BLaER1 treated with 17β-estradiol and CSF1 and Interleukin-3, amounts not matched to agents 10 nM and 100 nM (cell line): Measurements from ENCODE around the gene P2RY10.

Source experiments
- H3K27ac ChIP-seq, 11 experiments: shearing (Covaris generic); formaldehyde crosslinking; 2 replicates each; pipeline ENCODE4 v1.8.1; 2022
- H3K27me3 ChIP-seq, 11 experiments: shearing (Covaris generic); formaldehyde crosslinking; 2 replicates each; pipeline ENCODE4 v1.8.1; 2022
- H3K36me3 ChIP-seq, 11 experiments: shearing (Covaris generic); formaldehyde crosslinking; 2 replicates each; pipeline ENCODE4 v1.8.1; 2022
- H3K4me1 ChIP-seq, 10 experiments: shearing (Covaris generic); formaldehyde crosslinking; 2 replicates each; pipeline ENCODE4 v1.8.1; 2022
- H3K4me2 ChIP-seq, 11 experiments: shearing (Covaris generic); formaldehyde crosslinking; 2 replicates each; pipeline ENCODE4 v1.8.1; 2022
- H3K4me3 ChIP-seq, 10 experiments: shearing (Covaris generic); formaldehyde crosslinking; 2 replicates each; pipeline ENCODE4 v1.8.1; 2022
- H3K9ac ChIP-seq, 11 experiments: shearing (Covaris generic); formaldehyde crosslinking; 2 replicates each; pipeline ENCODE4 v1.8.1; 2022
- H3K9me3 ChIP-seq, 11 experiments: shearing (Covaris generic); formaldehyde crosslinking; replicated peaks in 1 of 11; 2 replicates each; pipeline ENCODE4 v1.8.1; 2022
- H4K20me1 ChIP-seq, 11 experiments: shearing (Covaris generic); formaldehyde crosslinking; 2 replicates each; pipeline ENCODE4 v1.8.1; 2022
- Cebpa-rat ChIP-seq, 11 experiments: shearing (Covaris generic); IDR thresholded peaks; 2 replicates each; pipeline ENCODE4 v1.8.1; 2022

The P2RY10 gene, protein sequence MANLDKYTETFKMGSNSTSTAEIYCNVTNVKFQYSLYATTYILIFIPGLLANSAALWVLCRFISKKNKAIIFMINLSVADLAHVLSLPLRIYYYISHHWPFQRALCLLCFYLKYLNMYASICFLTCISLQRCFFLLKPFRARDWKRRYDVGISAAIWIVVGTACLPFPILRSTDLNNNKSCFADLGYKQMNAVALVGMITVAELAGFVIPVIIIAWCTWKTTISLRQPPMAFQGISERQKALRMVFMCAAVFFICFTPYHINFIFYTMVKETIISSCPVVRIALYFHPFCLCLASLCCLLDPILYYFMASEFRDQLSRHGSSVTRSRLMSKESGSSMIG

DNA sequence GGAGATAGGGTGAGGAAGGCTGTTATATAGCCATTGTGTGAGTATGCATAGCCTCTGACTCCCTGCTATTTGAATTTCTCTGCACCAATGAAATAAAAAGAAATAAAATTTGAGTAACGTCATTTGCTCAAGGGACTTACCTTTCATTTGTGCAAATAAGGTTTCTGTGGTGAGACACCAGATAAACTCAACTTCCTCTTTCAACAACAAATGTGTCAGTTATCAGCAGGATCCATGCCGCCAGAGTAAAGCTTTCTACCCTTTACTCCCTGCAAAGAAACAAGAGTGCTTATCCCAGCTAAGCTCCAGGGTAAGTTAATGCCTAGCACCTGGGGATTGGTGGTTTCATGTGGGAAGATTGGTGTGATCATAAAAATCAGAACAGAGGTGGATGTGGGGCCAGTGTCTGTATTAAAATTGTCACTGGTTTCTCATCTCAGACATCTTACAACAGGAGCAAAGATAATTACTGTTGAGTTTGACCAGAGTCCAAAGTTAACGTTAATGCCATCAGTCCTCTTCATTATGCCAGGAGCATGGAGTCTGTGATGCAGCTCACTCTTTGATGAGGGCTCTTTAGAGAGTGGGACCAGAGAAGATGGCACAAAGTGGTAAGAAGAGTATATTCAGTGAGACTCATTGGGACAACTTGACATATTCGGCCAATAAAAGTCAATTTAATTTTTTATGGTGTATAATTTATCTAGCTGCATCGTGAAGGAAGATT lies at the start of gene P2RY10:
TSS of gene P2RY10 (plus strand) at position 206 of the 727 bp plus-strand sequence. CDS start 15,130 bp downstream, outside the sequence.
- peaks cover 0 to 5% (median 0%) of the 10 kb centered on the region in 11 experiments; a peak in 1 of 22 replicates for H3K9me3 ChIP-seq
- H4K20me1 ChIP-seq: no peaks in the 10 kb centered on the region
- no peaks in the 10 kb centered on the region for H3K36me3 ChIP-seq
- peaks cover 8 to 26% (median 19%) of the 10 kb centered on the region in 10 experiments; a peak in 17 of 20 replicates for H3K4me1 ChIP-seq
- H3K9ac ChIP-seq: no peak within 1 kb of the TSS
- H3K27me3 ChIP-seq: peaks cover 81 to 100% (median 100%) of the 10 kb centered on the region in 11 experiments
- H3K4me3 ChIP-seq: no peak within 1 kb of the TSS
- no peak within 1 kb of the TSS for H3K27ac ChIP-seq
- no peak for TF ChIP-seq Cebpa-rat (IDR thresholded peaks at IDR 0.05)
- H3K4me2 ChIP-seq: no peak within 1 kb of the TSS; a peak in 1 of 22 replicates

DNA sequence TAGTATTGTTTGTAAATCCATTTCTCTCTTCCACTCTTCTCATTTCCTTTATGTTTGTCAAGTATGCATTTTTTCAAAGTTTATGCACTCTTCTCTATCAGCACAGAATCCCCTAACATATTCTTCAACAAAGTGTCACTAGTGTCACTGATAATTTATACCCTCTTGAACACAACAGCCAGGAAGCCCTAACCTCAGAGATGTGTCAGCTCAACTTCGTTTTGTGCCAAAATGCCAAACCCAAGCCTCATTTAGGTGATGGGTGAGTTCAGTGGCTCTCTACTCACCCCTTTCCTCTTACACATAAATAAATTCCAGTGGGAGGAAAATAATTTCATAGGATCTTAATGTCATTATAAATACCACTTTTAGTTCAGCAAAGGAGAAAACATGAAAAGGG lies 22.4 kb upstream of the P2RY10 start:
- H4K20me1 ChIP-seq: no peaks in the 10 kb centered on the region
- TF ChIP-seq Cebpa-rat (IDR thresholded peaks at IDR 0.05): no peak
- H3K9ac ChIP-seq: no peak overlapping the region
- H3K4me3 ChIP-seq: no peak overlapping the region
- peaks cover 23 to 85% (median 59%) of the 10 kb centered on the region in 11 experiments; a peak in 20 of 22 replicates for H3K27me3 ChIP-seq
- no peaks in the 10 kb centered on the region for H3K36me3 ChIP-seq
- no peaks in the 10 kb centered on the region for H3K4me1 ChIP-seq
- H3K9me3 ChIP-seq: peaks cover 0 to 15% (median 1%) of the 10 kb centered on the region in 11 experiments; a peak in 7 of 22 replicates
- H3K4me2 ChIP-seq: no peak overlapping the region
- no peak overlapping the region for H3K27ac ChIP-seq

DNA sequence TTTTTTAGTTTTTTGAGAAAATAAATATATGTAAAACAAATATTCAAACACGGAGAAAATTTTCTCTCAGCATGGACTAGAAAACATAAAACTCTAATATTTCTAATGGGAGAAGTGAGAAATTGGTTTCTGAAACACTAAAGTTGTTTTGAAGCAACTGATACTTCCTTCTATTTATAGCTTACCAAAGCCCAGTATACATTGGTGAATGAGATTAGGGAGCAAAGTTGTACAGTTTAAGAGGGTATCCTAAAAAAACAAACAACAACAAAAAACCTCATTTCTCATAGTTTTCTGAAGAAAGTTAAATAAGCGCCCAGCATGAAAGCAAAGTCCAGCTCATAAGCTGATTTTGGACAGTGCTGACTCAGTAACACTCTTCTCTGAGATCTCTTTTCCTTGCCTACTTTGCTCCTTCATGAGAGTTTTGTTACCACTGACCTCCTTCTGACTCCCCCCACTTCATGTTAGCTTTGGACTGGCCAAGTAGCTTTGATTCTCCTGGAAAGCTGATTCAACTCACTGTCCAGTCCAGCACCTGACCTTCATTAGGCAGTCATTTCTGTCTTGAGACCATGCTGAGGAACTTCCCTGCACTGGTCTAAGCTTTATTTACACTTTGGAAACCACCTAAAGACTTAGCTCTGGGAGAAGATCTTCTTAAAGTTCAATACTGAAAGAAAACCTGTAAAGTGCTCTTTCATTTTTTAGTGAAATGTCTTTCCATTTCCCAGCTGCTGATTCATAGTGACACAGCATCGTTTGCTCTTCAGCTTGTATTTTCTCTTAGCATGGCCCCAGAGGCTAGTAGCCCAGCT lies 21.8 kb upstream of the P2RY10 start:
- Histone ChIP-seq H3K36me3 (no peaks in the 10 kb centered on the region), H3K4me1 (no peaks in the 10 kb centered on the region), H3K4me2 (no peak overlapping the region), H3K9ac (no peak overlapping the region), H3K4me3 (no peak overlapping the region), H3K27ac (no peak overlapping the region), H3K9me3 (peaks cover 4 to 15% (median 7%) of the 10 kb centered on the region in 11 experiments; a peak in 18 of 22 replicates), H3K27me3 (peaks cover 17 to 85% (median 58%) of the 10 kb centered on the region in 11 experiments; a peak in 20 of 22 replicates), H4K20me1 (no peaks in the 10 kb centered on the region)
- TF ChIP-seq Cebpa-rat (IDR thresholded peaks at IDR 0.05): no peak

DNA sequence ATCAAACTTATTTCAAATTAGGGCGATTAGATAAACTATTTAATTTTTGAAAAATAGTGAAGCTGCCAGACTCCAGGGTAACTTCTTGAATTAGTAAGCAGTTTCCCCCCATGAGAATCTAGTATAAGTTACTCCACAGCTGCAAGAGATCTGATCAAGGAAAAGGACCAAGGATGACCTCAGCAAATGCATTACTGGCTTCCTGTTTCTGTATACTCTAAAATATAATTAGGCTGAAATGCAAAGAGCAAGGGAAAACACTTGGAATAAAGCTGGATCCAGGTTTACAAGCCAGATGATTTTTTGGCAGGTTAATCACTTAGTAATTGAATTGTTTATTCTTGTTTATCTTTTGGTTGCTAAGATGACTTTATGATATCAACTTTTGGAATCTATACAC lies 13.4 kb upstream of the P2RY10 start:
- Histone ChIP-seq H3K27me3 (peaks cover 23 to 92% (median 56%) of the 10 kb centered on the region in 11 experiments; a peak in 21 of 22 replicates), H3K9ac (no peak overlapping the region), H3K4me2 (no peak overlapping the region), H4K20me1 (no peaks in the 10 kb centered on the region), H3K36me3 (no peaks in the 10 kb centered on the region), H3K4me3 (no peak overlapping the region), H3K4me1 (no peaks in the 10 kb centered on the region), H3K9me3 (peaks cover 12 to 33% (median 25%) of the 10 kb centered on the region in 11 experiments), H3K27ac (no peak overlapping the region)
- TF ChIP-seq Cebpa-rat (IDR thresholded peaks at IDR 0.05): no peak

DNA sequence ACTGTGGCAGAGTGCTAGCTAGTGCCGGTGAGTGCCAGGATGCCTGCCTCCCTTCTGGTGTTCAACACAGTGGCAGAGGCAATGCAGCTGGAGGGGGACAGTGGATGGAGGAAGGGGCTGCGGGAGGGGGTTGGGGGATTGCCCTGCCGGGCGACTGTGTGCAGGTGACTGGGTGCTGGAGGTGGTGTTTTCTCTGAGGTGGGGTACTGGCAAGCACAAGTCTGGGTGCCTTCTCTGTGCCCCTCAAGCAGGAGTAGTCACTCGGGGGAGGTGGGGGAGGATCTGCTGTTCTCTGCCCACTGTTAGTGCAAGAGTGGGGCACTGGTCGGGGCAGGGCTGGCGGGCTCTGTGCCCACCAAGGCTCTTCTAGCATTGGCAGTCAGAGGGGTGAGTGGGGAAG lies 10.3 kb upstream of the P2RY10 start:
- no peaks in the 10 kb centered on the region for H3K36me3 ChIP-seq
- no peak overlapping the region for H3K4me2 ChIP-seq
- no peak for TF ChIP-seq Cebpa-rat (IDR thresholded peaks at IDR 0.05)

DNA sequence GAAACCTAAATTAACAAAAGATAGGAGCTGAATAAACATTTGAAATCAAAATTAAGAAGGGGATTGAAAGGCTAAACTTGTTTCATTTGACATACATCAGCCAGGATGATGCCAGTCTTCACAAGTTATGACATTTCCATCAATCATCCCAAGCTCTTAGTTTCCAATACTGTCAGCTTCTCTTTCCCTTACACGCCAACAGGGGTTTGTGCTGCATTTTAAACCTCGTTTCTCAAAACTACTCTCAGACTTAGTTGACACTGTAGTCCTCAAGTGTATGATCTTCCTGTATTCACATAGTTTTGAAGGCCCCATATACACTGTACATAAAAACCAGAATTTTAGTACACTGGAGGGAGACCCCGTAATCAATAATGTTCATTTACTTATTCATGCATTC lies 840 bp upstream of the P2RY10 start:
- H3K27me3 ChIP-seq: peaks cover 90 to 100% (median 99%) of the 10 kb centered on the region in 11 experiments
- H3K4me1 ChIP-seq: peaks cover 0 to 16% (median 10%) of the 10 kb centered on the region in 10 experiments; a peak in 14 of 20 replicates
- H3K4me2 ChIP-seq: no peak overlapping the region
- H3K4me3 ChIP-seq: no peak overlapping the region
- no peaks in the 10 kb centered on the region for H4K20me1 ChIP-seq
- peaks cover 0 to 5% (median 0%) of the 10 kb centered on the region in 11 experiments; a peak in 1 of 22 replicates for H3K9me3 ChIP-seq
- TF ChIP-seq Cebpa-rat (IDR thresholded peaks at IDR 0.05): no peak
- no peak overlapping the region for H3K27ac ChIP-seq
- H3K36me3 ChIP-seq: no peaks in the 10 kb centered on the region
- H3K9ac ChIP-seq: no peak overlapping the region

More for the DNA sequence above, 10.3 kb upstream of the P2RY10 start:
- H3K9me3 ChIP-seq: peaks cover 8 to 32% (median 15%) of the 10 kb centered on the region in 11 experiments; a peak in 20 of 22 replicates
- no peaks in the 10 kb centered on the region for H3K4me1 ChIP-seq
- no peak overlapping the region for H3K4me3 ChIP-seq
- no peak overlapping the region for H3K27ac ChIP-seq
- no peak overlapping the region for H3K9ac ChIP-seq
- peaks cover 25 to 90% (median 59%) of the 10 kb centered on the region in 11 experiments for H3K27me3 ChIP-seq
- no peaks in the 10 kb centered on the region for H4K20me1 ChIP-seq

DNA sequence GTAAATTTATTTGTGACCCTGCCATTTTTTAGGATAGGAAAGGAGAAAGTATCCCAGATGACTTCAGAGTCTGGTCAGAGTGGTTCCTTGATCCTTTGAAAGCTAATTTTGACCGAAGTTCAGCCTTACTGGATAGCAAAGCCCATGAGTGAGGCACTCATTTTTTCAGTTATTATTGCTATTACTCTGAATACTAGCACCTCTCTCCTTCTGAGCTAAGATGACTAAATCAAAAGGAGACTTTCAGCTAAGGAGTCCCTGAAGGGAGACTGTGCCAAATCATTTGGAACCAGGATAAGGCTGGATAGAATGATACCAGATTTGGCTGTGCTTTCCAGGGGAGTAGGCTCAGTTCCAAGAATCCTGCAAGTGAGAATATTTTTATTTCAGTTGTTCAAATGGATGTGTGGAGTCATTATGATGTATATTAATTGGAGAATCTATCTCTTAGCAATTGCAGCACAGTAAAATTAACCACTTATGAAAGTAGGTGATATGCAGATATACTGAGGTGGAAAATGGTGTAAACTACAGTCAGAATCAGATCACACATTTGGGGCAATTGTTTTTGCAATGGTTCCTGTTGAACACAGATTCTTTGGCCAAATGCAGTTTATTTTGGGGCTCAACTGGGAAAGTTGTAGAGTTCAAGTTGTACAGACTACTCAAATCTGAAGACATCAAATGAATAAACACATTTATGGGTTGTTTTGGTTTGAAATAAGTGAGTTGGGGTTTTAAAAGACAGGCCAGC lies 1.2 kb downstream of the P2RY10 start:
- peaks cover 14 to 30% (median 27%) of the 10 kb centered on the region in 10 experiments; a peak in 17 of 20 replicates for H3K4me1 ChIP-seq
- H3K27me3 ChIP-seq: peaks cover 79 to 100% (median 100%) of the 10 kb centered on the region in 11 experiments
- peaks cover 0 to 5% (median 0%) of the 10 kb centered on the region in 11 experiments; a peak in 1 of 22 replicates for H3K9me3 ChIP-seq
- TF ChIP-seq Cebpa-rat (IDR thresholded peaks at IDR 0.05): no peak
- H3K4me2 ChIP-seq: no peak overlapping the region
- no peak overlapping the region for H3K4me3 ChIP-seq
- no peak overlapping the region for H3K9ac ChIP-seq
- no peaks in the 10 kb centered on the region for H4K20me1 ChIP-seq
- H3K36me3 ChIP-seq: no peaks in the 10 kb centered on the region
- H3K27ac ChIP-seq: no peak overlapping the region
